Measurements from ENCODE around the gene NOL4L. TPM values are rescaled to one million over a fixed set of nuclear protein-coding genes. Genes with fewer than 3 reads are reported as not detected.

Gene NOL4L
- total RNA-seq, 1 experiment from 2014 or later: 1.4 TPM

- H3K27ac ChIP-seq (ENCODE audit: low read depth, low read length, poor library complexity, severe bottlenecking): no peak overlapping the region
- no peak for DNase-seq (ENCODE audit: low spot score)
- BruUV-seq (replicated peaks): no TSS peak
- H3K4me3 ChIP-seq (ENCODE audit: low read depth, low read length, poor library complexity, severe bottlenecking): no peak overlapping the region
- CTCF ChIA-PET: no interaction called here
- H3K9me3 ChIP-seq (ENCODE audit: low read depth, low read length, poor library complexity, severe bottlenecking): no peaks in the 10 kb centered on the region
- POLR2A ChIA-PET (ENCODE audit: low non-redundant PET): no interaction called here
- H3K36me3 ChIP-seq (ENCODE audit: insufficient read depth, low read length, poor library complexity, severe bottlenecking): no peaks in the 10 kb centered on the region
- intact Hi-C loops (cut with micrococcal nuclease; ENCODE audit: unreplicated experiment): no loop called here
- H3K27me3 ChIP-seq (replicated peaks; ENCODE audit: insufficient read depth, low read depth, low read length, poor library complexity): no peaks in the 10 kb centered on the region
- no peaks in the 10 kb centered on the region for H3K4me1 ChIP-seq (ENCODE audit: insufficient read depth, low read length, poor library complexity, severe bottlenecking)
- TF ChIP-seq CTCF (conservative IDR thresholded peaks at IDR 0.05; ENCODE audit: low read depth, low read length) (no peak), EZH2 (IDR thresholded peaks at IDR 0.05; ENCODE audit: borderline replicate concordance, low read depth, low read length, poor library complexity, severe bottlenecking) (no peak)
Observed at GRCh38 chr20:32607324-32607723, 22.2 kb upstream of the NOL4L start.

- Histone ChIP-seq H3K27ac (ENCODE audit: low read depth, low read length, poor library complexity, severe bottlenecking) (no peak overlapping the region), H3K9me3 (ENCODE audit: low read depth, low read length, poor library complexity, severe bottlenecking) (no peaks in the 10 kb centered on the region), H3K27me3 (replicated peaks; ENCODE audit: insufficient read depth, low read depth, low read length, poor library complexity) (no peaks in the 10 kb centered on the region), H3K4me3 (ENCODE audit: low read depth, low read length, poor library complexity, severe bottlenecking) (no peak overlapping the region), H3K36me3 (ENCODE audit: insufficient read depth, low read length, poor library complexity, severe bottlenecking) (no peaks in the 10 kb centered on the region), H3K4me1 (ENCODE audit: insufficient read depth, low read length, poor library complexity, severe bottlenecking) (no peaks in the 10 kb centered on the region)
- no TSS peak for BruUV-seq (replicated peaks)
- DNase-seq (ENCODE audit: low spot score): no peak
- TF ChIP-seq CTCF (conservative IDR thresholded peaks at IDR 0.05; ENCODE audit: low read depth, low read length) (no peak), EZH2 (IDR thresholded peaks at IDR 0.05; ENCODE audit: borderline replicate concordance, low read depth, low read length, poor library complexity, severe bottlenecking) (no peak)
- ChIA-PET CTCF (no interaction called here), POLR2A (ENCODE audit: low non-redundant PET) (no interaction called here)
- intact Hi-C loops (cut with micrococcal nuclease; ENCODE audit: unreplicated experiment): no loop called here
Observed at GRCh38 chr20:32606790-32607189, 21.7 kb upstream of the NOL4L start.

GRCh38 chr20:32606107-32606506, 21.0 kb upstream of the NOL4L start:
- Histone ChIP-seq H3K9me3 (ENCODE audit: low read depth, low read length, poor library complexity, severe bottlenecking) (no peaks in the 10 kb centered on the region), H3K27ac (ENCODE audit: low read depth, low read length, poor library complexity, severe bottlenecking) (no peak overlapping the region), H3K36me3 (ENCODE audit: insufficient read depth, low read length, poor library complexity, severe bottlenecking) (no peaks in the 10 kb centered on the region), H3K4me3 (ENCODE audit: low read depth, low read length, poor library complexity, severe bottlenecking) (no peak overlapping the region), H3K27me3 (replicated peaks; ENCODE audit: insufficient read depth, low read depth, low read length, poor library complexity) (no peaks in the 10 kb centered on the region), H3K4me1 (ENCODE audit: insufficient read depth, low read length, poor library complexity, severe bottlenecking) (no peaks in the 10 kb centered on the region)
- ChIA-PET POLR2A (ENCODE audit: low non-redundant PET) (no interaction called here), CTCF (no interaction called here)
- no peak for DNase-seq (ENCODE audit: low spot score)
- TF ChIP-seq EZH2 (IDR thresholded peaks at IDR 0.05; ENCODE audit: borderline replicate concordance, low read depth, low read length, poor library complexity, severe bottlenecking) (no peak), CTCF (conservative IDR thresholded peaks at IDR 0.05; ENCODE audit: low read depth, low read length) (no peak)
- BruUV-seq (replicated peaks): no TSS peak
- intact Hi-C loops (cut with micrococcal nuclease; ENCODE audit: unreplicated experiment): no loop called here

Measured in A673 (cell line).